HL-60/S4 treated with phorbol 12-myristate 13-acetate at 8.2 ng/mL for 4 days and 3 days (cell line): ENCODE measurements around the gene FAM193A.

Source experiments
- in situ Hi-C: fragments of 300-500 bp; cut with MboI; formaldehyde crosslinking; loops from 2 replicates; pipeline ENCODE4 v1.15.0; 2022; ENCODE audit warnings: low sequenced_read_pairs

Gene FAM193A

DNA sequence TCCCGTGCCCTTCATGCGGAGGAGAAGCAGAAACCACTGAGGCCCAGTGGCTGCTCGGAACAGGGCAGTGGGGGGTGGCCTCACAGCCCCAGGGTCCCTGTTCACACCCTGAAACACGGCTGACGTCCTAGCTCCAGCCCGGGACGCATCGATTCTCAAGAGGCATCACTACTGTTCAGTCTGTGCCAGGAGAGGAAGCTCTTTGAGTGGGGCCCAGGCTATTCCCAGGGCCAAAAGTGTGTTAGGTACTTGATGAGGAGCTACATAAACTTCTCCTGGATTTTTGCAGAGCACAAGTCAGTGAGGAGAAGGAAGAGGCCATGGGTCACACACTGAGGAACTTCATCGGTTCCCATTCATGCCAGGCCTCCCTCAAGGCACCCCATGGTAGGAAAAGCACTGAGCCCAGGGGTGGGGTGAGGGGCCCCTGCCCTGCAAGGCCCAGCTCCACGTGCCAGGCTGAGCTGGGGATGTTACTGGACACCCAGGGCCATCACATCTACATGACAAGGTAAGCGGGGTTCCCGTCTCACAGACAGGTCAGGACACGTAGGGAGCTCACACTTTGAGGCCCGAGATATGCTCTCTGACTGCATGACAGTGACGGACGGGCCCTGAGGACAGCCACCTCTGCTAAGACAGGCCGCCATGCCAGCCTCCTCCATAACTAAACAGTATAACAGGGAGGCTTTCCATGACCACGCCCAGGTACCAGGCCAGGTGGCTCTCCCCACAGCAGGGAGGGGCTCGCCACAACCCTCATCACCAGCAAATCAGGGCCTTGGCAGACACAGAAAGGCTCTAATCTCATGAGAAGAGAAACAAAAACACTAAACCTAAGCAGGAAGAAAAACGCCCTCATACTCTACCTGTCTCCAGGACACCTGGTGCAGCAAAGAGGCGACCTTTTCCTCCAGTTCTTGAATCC, 207.3 kb downstream of the FAM193A start:
- in situ Hi-C loops: no loop called here

DNA sequence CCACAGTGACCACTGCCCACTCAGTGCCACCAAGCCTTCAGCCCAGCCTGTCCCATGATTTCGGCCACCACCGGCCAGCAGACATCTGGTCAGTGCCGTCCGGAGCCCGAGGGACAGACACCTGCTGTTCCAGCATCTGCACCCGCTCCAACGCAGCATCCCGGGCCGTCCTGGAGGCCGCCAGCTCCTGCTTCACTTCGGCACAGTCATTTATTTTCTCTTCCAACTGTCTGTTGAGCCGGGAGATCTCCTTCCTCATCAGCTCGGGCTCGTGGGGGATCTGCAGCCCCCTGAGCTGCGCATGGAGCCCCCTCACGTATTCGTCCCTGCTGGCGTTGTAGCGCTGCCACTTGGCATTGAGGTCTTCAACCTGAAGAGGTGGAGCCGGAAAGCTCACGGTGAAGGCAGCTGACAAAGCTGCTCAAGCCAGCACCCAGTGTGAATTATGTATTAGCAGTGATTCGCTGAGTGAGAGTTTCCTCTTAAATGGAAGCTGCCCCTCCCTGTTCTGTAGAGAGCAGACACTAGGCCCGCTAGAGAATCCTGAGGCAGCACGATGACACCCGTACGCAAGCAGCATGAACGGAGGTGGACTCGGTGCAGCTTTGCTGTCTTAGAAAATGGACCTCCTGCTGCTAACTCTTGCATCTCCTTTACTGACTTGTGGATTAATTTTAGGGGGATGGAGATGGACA, 208.3 kb downstream of the FAM193A start:
- in situ Hi-C loops: no loop called here

DNA sequence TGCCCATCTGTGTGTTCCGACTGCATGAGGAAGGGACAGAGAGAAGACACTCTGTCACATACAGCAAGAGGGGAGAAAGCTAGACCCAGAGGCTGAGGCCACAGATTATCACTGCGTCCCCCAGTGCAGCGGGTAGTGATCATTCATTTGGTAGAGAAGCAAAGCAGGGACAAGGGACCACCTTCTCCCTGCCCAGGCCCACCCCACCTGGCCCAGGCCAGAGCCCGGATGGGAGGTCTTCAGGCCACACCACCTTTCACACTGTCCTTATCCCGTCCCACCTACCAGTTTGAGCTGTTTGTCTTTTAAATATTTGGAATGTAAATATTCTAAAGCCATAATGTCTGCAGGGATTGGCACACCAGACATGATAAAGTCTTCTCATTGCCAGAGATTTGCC, 209.1 kb downstream of the FAM193A start:
- in situ Hi-C loops: no loop called here

DNA sequence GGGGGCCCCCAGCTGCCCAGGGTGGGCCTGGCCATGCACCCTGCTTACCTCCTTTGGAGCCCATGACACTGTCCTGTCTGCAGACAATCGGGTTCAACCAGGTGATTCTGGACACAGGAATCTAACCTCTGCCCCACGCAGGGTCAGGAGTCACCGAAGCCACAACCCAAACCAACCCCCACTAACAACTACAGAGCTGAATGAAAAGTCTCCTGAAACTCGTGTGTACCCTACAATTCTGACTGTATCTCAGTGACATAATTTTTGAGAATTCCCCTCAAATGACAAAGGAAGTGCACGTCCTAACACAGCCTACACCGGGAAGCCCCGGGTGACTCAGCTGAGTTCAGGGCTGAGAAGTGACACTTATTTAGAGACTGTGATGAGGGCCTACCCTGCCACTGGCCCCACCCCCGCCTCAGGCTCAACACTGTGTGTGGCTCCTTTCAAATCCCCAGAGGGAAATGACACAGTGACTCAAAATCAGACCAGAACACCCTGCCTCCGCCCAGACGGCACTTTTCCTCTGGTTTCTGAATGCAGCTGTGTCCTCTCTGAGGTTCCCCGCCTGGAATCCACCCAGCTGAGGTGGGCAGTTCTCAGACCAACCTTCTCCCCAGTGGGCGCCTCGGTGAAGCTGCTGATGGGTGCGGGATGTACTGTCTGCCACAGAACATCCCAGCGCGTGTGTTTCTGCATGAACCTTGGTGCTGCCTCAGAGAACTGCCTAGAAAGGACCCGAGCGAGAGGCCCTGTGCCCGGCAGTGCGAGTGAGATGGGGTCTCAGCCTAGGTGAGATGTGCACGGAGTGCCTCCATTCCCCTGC, 209.7 kb downstream of the FAM193A start:
- in situ Hi-C loops: no loop called here

DNA sequence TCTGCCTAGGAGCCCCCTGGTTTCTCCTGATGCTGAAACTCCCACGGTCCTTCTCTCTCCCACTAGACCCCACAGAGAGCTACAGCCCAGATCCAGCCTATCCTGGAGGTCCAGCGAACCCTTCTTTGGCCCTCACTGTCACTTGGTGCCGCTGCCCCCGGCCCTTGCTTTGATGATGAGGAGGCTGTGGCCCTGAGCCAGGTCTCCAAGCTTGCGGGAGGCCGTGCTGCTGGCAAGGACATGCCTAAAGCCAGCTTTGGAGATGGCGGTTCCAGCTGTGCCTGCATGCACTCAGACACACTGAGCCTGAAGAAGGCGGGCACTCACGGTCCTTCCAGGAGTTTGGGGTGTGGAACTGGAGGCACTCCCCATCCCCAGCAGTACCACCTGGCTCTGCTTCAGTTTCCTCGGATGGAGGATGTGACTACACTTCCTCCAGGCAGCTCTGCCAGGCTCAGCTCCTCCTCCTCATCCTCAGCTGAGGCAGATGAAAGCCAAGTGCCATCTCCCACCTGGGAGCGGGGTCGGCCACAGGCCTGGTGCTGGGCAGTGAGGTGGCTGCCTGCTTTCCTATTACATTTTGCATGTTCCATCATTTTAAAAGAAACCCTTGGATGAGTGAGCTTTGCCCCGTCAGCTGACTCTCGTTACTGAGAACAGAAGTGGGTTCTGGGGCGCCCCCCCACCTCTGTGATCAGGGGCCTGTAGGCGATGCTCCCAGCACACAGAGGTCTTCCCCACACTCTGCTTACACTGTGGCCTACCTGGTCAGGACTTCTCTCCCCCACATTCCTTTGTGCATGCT, 210.6 kb downstream of the FAM193A start:
- in situ Hi-C loops: no loop called here

DNA sequence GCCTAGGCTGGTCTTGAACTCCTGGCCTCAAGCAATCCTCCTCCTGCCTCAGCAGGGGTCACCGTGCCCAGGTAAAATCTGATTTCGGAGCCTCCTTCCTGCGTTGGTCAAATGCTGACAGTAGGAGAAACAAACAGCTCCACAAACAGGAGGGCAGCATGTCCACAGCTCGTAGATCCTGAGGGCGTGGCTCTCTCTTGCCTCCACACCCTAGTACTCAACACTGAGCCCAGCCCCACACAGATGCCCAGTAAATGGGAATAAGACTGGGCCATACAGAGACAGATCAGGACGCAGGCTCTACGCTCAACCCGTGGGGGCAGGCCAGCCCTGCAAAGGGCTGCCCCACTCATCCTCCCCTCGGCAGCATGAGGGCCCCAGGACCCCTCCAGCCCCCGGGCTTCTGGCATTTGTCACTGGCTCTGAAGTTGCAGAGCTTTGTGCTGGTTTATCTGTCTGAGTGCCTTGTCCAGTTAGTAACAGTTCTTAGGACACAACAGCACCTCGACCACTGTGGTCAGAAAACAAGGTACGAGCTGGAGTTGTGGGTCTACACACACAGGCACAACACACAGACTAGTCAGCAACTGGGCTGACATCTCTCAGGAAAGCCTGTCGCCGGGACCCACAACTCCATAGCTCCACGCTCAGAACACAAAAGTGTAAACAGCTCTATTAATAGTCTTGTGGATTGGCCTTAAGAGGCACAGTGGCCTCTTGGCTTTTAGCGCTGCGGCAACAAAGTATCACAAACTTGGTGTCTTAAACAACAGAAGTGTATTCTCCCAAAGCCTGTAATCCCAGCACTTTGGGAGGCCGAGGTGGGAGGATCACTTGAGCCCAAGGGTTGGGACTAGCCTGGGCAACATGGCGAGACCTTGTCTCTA, 214.5 kb downstream of the FAM193A start:
- in situ Hi-C loops: no loop called here

DNA sequence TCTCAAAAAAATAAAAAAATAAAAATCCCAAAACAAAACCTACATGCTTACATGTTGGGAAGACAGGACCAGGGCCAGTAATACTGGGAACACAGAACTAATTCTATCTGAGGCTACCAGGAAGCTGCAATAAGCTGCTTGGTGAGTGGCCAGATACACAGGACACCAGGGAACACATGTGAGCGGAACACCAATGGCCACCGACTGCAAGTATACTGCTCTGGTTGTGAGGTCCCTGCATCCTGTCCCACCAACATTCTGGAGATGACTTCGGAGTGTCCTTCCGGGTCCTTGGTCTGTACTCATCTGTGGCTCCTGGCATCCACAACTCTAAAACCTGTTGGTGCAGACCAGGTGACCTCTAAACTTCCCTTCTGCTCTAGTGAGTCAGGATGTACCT, 217.0 kb downstream of the FAM193A start:
- in situ Hi-C loops: no loop called here

DNA sequence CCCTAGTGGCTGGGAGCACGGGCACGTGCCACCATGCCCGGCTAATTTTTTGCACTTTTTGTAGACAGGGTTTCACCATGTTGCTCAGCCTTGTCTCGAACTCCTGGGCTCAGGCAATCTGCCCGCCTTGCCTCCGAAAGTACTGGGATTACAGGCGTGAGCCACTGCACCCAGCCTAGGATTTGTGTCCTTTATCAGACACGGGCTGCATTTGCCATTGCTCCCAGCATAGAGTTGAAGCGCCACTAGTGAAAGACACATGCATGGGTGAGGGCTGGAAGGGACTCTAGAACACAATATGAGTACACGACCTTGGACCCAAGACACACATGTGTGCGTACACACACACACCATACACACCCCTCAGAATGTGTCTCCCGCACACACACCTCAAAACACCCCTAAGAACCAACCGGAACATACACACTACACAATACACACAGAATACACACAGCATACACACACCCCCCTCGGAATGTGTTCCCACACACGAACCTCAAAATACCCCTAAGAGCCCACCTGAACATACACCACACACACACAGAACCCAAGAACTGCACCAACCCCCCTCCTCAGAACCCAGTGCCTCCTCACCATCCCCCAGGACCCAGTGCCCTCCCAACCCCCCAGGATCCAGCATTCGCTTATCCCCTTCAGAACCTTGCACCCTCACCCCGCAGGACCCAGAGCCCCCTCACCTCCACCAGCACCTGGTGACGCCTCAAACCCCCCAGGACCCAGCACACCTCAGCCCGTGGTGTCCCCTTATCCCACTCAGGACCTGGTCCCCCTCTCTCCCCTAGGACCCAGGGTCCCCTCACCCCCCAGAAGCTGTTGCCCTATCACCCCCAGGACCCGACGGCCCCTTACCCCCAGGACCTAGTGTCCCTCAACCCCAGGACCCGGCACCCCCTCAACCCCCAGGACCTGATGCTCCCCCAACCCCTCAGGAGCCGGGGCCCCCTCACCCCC, 218.7 kb downstream of the FAM193A start:
- in situ Hi-C loops: no loop called here

DNA sequence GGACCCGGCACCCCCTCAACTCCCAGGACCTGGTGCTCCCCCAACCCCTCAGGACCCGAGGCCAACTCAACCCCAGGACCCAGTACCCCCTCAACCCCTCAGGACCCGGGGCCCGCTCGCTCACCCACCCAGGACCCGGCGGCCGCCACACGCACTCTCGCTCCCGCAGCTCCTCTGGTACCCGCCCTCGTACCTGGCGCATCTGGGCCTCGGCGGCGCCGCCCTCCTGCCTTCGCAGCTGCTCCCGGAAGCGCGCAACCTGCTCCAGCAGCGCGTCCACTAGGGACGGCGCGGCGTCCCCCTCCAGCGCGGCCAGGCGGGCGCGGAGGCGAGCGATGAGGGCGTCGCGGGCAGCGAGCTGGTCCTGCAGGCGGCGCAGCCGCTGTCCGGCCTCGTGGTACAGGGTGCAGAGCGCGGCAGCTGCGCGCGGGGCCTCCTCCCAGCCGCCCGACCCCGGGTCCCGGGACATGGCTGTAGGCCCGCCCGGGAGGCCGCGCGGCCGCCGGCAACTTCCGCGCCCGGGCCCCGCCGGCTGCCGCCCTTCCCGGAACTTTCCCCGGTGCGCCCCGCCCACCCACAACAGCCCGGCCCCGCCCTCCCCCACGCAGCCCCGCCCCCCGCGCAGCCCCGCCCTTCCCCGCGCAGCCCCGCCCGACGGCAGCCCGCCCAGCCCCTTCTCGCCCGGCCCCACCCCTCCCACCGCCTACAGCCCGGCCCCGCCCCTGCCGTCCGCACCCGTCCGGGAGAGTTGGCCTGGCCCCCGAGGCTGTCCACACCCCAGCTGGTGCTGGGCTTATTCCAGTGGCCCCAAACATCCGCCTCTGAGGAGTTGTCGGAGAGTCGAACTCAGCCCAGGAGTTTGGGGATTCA, 219.6 kb downstream of the FAM193A start, which contains the start of gene TNIP2:
Gene TNIP2, minus strand, starts transcription at position 516 of the 870 bp plus-strand sequence. Its CDS starts 47 bp downstream, at position 469.
- in situ Hi-C loops: no loop called here

DNA sequence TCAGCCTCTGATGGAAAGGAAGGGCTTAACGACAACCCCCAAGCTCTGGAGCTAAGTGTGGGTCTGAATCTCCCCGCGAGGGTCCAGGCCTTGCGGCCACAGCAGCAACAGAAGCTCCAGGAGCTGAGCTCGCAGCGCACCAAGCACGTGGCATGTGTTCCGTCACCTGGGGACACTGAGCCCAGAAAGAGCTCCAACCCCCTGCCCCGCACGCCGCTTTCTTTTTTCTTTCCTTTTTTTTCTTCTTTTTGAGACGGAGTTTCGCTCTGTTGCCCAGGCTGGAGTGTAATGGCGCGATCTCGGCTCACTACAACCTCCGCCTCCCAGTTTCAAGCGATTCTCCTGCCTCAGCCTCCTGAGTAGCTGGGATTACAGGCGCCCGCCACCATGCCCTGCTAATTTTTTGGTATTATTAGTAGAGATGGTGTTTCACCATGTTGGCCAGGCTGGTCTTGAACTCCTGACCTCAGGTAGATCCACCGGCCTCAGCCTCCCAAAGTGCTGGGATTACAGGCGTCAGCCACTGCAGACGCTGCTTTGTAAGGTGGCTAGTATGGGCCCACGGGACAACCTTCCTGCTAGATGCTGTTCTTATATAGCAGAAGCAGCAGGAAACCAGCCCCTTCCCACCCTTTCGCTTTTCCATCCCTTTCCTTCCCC, 220.4 kb downstream of the FAM193A start:
- in situ Hi-C loops: no loop called here

DNA sequence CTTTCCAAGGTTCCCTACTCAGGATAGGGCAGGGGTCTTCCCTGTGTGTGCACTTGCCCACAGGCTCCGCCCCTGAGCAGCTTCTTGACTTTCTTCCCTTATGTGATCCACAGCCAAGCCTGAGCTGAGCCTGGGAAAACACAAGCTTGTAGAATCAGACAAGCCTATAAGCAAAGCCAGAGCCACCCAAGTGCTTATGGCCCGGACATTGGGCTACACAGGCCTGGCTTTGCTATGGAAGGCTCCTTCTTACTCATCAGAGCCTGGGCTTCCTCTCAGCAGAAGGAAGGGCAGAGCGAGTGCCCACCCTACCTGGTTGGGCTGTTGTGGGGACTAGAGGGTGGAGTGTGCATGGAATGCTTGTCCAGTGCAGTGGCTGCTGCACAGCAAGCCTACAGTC, 221.0 kb downstream of the FAM193A start:
- in situ Hi-C loops: no loop called here

DNA sequence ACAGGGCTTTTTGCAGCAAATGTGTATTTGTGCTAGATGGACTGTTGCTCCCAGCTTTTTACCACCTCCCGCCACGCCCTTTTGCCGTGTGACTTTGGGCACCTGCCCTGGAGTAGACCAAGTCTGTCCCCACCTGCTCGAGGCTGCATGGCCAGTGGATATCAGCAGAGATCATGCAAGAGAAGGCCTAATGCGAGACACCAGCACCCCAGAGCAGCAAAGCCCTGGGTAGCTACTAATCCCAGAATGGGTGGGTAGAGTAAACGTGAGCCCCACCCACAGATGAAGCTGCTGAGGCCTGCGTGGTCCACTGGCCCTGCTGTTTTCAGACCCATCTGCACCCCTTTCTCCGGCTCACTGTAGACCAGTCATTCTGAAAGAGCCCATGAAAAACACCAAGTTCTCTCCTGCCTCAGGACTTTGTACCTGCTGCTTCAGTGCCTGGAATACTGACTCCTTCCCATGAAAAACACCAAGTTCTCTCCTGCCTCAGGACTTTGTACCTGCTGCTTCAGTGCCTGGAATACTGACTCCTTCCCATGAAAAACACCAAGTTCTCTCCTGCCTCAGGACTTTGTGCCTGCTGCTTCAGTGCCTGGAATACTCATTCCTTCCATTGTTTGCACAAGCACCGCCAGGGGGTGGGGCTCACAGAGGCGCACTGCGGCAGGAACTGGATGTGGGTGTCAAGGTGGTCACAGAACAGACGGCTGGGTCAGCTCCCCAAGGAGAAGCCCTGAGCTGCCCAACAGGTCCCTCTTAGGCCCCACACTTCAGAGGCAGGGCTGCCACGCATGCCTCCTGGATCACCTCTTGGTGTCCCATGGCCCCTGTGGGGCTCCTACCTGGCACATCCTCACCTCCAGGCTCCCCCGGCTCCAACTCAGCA, 224.8 kb downstream of the FAM193A start:
- in situ Hi-C loops: loop anchor here (10.0 kb wide), 1 partner anchor 174 kb away; no protein-coding TSS in a partner anchor

DNA sequence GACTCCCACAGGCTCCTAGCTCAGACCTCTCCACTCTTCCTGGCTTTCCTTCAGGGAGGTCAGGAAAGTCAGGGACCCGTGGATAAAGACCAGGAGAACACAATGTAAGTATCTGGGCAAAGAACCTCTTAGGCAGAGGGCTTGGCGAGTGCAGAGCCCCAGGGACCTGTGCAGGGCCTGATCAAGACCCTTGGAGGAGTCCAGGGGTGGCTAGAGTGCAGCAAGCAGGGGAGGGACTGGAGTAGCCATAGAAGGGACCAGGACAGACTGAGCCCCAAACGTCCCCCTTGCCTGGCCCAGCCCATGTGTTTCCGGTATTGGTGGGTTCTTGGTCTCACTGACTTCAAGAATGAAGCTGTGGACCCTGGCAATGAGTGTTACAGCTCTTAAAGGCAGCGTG, 225.6 kb downstream of the FAM193A start:
- in situ Hi-C loops: loop anchor here (10.0 kb wide), 1 partner anchor 173 kb away; no protein-coding TSS in a partner anchor

DNA sequence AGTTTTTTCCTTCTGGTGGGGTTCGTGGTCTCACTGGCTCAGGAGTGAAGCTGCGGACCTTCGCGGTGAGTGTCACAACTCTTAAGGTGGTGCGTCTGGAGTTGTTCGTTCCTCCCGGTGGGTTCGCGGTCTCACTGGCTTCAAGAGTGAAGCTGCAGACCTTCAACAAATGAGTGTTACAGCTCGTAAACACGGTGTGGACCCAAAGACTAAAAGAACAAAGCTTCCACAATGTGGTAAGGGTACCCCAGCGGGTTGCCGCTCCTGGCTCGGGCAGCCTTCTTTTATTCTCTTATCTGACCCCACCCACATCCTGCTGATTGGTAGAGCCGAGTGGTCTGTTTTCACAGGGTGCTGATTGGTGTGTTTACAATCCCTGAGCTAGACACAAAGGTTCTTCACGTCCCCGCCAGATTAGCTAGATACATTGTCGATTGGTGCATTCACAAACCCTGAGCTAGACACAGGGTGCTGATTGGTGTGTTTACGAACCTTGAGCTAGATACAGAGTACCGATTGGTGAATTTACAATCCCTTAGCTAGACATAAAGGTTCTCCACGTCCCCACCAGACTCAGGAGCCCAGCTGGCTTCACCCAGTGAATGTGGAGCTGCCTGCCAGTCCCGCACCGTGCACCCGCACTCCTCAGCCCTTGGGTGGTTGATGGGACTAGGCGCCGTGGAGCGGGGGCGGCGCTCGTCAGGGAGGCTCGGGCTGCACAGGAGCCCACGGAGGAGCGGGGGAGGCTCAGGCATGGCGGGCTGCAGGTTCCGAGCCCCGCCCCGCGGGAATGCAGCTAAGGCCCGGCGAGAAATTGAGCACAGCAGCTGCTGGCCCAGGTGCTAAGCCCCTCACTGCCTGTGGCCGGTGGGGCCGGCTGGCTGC, 226.3 kb downstream of the FAM193A start:
- in situ Hi-C loops: loop anchor here (10.0 kb wide), 1 partner anchor 172 kb away; no protein-coding TSS in a partner anchor
